ENCODE measurements around the gene IGSF9B.

IGSF9B gene

DNA sequence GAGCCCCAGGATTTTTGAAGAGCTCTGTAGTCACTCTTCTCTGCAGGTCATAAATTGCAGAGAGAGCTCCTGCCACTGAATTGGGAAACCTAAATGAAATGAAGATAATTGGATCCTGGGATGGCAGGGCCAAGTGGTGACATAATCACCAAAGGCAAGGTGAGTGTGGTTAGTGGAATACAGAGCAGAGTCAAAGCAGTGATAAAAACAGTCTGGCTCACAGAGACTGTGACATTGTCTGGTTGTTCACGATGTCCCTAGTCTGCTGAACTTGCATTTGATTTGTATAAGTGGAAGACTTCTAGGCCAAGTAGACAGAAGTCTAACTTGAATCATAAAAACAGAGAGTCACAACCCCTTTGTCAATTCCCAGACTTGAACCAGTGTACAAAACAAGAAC, 84.6 kb downstream of the IGSF9B start:
- DNase-seq (ENCODE audit: low read depth in 2 of 3, low spot score in 2 of 3): no peak

DNA sequence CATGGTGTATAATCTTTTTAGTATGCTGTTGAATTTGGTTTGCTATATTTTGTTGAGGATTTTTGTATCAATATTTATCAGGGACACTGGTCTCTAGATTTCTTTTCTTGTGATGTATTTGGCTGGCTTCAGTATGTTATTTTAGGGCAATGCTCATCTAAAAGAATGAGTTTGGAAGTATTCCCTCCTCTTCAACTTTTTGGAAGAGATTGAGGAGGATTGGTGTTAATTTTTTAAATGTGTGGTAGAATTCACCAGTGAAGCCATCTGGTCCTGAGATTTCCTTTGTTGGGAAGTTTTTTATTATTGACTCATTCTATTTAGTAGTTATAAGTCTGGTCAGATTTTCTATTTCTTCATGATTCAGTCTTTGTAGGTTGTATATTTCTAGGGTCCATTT, 89.3 kb downstream of the IGSF9B start:
- DNase-seq (ENCODE audit: low read depth in 2 of 3, low spot score in 2 of 3): no peak

DNA sequence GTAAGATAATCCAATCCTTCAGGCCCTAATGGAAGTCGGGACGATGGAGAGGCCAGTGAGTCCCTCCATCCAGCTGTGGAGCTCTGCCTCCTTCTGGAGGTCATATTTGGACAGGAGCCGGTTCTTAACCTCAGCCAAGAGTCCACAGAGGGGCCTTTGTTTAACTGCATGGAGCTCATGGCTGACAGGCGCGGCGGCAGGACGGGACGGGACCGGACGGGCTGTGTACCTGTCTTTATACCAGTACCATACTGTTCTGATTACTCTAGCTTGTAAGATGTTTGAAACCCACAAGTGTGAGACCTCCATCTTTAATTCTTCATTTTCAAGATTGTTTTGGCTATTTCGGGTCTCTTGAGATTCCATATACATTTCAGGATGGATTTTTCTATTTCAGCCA, 91.3 kb downstream of the IGSF9B start:
- DNase-seq (ENCODE audit: low read depth in 2 of 3, low spot score in 2 of 3): no peak

DNA sequence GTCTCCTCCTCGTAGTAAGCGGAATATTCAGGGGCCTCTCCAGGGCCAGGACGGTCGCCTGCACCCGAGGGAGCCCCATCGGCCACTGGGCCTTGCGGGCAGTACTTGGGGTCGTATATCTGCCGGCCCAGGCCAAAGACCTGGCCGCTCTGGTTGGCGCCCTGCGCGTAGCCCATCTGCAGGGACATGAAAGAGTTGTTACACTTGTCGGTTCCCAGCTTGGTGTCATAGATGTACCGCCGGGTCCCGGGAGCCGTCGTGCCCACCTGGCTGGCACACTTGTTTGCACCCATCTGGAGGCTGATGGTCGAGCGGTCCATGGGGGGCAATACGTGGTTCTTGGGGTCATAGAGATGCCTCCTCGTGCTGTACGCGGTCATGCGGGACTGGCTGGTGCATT, 92.0 kb downstream of the IGSF9B start:
- no peak for DNase-seq (ENCODE audit: low read depth in 2 of 3, low spot score in 2 of 3)

DNA sequence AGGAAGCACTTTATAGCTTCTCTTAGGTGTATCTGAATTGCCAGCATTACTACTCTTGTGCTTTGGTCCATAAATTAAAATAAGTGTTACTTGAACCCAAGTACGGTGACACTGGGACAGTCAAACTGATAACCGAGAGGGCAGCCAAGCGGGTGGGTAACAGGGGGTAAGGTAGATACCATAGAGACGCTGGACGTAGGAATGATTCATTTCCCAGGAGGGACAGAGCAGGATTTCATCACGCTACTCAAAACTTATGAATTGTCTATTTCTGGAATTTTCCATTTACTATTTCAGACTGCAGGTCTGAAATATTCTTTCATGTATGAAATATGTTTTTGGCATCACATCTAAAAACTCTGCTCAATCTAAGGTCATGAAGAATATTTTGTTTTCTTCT, 96.6 kb downstream of the IGSF9B start:
- DNase-seq (ENCODE audit: low read depth in 2 of 3, low spot score in 2 of 3): no peak
